SKM-1 treated with dmso at 0.1 percent for 144 hours (cell line): Measurements from ENCODE around the gene SLC25A1.
"Not testable (repeated sequence)": the region's sequence is repeated elsewhere in the genome, so short reads cannot be mapped to it uniquely, and the experiment has no call there.

Experiments used
- DNase-seq: peaks from one replicate; lab custom pipeline; 2025; ENCODE audit not compliant: unreplicated experiment; lab: John Stamatoyannopoulos, UW

SLC25A1 gene

DNA sequence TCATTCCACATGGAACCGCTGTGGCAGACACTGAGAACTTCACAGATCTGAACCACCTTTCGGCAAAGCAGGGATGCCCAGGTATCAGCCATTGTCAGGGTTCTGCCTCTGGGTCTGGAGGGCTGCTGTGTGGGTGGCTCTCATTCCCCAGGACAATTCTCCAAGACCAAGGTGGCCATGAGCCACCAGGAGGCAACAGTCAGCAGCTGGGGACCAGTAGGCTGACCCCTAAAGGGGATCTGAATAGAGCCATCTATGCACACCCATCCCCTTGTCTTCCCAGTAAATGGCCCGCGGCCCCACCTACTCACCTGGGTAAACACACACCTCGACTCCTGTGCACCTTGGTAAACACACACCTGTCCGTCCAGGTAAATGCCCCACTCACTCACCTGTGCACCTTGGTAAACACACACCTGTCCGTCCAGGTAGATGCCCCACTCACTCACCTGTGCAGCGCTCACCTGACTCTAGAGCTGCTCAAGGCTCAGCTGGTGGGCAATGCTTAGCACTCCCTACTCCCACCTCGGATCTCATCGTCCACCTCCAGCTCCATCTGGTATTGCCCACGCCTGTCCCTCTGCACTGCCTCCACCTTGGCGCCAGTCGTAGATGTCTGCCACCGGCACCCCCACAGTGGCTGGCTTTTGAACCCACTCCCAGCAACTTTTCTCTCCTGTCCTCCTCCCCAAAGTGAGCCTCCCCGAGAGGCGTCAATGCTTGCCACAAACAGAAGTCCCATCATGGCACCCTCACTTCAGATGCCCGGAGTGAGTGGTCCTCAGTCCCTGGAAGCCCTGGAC, 10.2 kb downstream of the SLC25A1 start:
- no peak for DNase-seq

DNA sequence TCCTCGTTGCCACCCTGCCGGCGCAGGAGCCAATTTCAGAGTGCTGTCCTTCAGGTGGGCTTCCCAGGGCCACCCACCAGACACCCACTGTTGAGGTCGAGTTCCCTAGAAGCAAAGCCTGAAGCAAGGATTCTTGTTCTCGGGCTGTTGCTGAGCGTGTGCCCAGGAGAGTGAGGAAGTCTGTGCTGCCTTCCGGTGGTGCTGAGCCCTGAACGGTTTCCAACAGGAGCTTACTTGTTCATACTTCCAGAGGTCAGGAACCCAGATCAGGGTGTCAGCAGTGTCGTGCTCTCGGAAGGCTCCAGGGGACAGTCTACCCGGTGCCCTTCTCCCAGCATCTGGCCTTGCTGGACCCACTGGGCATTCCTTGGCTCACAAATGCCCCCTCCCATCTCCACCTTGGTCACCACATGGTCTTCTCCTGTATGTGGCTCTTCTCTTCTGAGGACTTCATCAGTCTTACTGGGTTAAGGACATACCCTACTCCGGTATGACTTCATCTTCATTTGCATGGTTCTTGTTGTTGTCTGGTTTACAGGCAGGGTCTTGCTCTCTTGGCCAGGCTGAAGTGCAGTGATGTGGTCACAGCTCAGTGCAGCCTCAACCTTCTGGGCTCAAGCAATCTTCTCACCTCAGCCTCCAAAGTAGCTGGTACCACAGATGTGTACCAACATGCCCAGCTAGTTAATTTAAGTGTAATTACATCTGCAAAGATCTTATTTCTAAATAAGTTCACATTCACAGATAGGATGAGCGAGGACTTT, 11.2 kb downstream of the SLC25A1 start:
- DNase-seq, result no peak

DNA sequence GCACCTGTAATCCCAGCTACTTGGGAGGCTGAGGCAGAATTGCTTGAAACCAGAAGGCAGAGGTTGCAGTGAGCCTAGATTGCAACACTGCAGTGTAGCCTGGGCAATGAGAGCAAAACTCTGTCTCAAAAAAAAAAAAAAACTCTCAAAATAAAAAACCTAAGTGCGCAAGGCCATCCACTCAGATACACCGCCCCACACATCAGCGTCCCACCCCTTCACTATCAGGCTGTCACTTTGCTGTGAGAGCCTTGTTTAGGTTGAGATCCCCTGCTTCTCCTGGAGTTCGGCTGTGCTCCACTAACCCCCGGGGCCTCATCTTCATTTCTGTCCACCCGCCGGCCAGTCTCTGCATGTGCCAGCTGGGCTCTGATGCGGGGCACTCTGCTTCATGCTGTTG, 12.1 kb downstream of the SLC25A1 start:
- DNase-seq, result no peak

DNA sequence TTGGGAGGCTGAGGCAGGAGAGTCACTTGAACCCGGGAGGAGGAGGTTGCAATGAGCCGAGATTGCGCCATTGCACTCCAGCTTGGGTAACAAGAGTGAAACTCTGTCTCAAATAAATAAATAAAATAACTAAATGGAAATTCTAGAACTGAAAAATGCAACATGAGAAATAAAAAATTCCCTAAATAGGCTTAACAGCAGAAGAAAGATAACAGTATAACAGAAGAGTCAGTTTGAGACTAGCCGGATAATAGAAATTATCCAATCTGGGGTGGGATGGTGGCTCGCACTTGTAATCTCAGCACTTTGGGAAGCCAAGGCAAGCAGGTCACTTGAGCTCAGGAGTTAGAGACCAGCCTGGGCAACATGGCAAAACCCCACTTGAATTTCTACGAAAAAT, 14.1 kb downstream of the SLC25A1 start:
- no peak for DNase-seq

DNA sequence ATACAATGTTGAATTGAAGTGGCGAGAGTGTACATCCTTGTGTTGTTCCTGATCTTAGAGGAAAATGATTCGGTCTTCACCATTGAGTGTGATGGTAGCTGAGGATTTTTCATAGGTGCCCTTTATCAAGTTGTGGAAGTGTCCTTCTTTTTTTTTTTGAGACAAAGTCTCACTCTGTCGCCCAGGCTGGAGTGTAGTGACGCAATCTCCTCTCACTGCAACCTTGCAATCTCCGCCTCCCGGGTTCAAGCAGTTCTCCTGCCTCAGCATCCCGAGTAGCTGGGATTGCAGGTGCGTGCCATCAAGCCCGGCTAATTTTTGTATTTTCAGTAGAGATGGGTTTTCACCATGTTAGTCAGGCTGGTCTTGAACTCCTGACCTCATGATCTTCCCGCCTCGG, 19.9 kb downstream of the SLC25A1 start:
- DNase-seq, result not testable (repeated sequence)

DNA sequence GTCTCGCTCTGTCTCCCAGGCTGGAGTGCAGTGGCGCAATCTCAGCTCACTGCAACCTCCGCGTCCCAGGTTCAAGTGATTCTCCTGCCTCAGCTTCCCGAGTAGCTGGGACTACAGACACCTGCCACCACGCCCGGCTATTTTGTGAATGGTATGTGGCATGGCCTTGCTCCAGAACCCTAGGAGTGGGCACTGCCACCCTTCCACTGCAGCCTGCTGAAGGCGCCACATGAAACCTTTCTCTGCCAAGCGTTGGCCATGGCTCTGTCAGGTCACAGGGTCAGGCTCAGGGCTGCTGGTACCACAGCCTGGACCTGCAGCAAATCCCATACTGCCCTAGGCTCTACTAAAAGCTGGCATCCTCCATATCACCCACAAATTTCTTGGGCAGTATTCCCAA, 22.4 kb downstream of the SLC25A1 start:
- DNase-seq, result not testable (repeated sequence)

DNA sequence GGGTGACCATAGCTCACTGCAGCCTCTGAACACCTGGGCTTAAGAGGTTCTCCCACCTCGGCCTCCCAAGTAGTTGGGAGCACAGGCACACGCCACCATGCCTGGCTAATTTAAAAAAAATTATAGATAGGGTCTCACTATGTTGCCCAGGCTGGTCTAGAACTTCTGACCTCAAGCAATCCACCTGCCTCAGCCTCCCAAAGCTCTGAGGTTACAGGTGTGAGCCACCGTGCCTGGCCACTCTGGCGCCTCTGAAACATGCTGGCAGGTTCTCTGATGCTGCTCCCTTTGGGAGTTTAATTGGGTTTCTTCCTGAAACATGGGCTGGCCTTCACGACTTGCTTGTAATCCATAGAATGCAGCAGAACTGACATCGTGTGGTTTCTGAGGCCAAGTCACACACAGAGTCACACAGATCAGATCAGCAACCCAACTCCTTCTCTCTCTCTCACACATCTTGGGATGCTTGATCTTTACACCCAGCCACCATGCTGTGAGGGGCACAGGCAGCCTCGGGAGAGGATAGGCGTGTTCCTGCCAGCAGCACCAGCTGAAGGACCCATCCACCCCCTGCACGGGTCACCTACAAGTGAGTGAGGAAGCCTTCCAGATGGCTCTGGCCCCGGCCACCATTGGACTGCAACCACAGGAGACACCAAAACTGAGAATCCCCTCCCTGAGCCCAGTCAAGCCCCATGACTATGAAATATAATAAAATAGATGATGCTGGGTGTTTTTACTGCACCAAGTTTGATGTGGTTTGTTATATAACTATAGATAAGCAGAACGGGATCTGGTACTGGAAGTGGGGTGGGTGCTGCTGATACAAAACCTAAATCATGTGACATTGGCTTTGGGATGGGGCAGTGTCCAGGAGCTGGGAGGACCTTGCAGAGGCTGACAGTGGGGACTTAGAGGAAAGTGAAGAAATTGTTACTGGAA, 25.3 kb downstream of the SLC25A1 start:
- no peak for DNase-seq

DNA sequence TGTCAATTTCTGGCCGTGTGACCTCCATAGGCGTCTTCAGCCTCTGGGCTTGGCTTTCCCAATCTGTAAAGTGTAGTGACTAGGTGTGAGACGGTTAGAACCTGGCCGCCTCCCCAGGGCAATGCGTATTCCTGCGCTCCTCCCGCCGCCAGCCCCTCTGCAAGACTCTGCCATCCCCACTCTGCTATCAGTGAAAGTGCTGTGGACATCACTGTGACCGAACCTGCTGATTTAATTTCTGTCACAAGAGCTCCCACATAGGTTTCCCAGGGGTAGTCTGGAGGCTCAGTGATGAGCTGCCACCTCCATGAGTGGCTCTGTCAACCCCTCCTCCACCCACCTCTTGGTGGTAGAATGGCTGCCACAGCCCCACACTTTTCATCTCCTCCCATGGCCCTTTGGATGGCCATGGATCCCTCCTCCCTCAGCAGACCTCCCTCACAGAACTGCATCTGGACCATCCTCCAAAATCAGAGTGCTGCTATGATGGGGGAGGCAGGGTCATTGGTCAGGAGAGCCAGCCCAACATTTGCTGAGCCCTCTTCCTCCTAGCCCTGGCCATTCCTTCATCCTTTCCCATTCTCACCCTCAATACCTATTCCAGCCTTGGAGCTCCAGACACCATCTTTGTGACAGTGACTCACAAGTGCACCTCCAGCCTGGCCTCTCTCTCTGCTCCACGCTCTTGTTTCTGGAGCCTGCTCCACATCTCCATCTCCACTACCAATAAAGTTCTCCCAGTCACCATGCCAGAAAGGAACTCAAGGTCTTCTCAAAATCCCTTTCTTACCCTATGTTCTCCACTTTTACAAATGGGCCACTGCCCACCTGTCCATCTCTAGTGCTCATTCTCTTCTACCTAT, 27.0 kb downstream of the SLC25A1 start:
- no peak for DNase-seq

DNA sequence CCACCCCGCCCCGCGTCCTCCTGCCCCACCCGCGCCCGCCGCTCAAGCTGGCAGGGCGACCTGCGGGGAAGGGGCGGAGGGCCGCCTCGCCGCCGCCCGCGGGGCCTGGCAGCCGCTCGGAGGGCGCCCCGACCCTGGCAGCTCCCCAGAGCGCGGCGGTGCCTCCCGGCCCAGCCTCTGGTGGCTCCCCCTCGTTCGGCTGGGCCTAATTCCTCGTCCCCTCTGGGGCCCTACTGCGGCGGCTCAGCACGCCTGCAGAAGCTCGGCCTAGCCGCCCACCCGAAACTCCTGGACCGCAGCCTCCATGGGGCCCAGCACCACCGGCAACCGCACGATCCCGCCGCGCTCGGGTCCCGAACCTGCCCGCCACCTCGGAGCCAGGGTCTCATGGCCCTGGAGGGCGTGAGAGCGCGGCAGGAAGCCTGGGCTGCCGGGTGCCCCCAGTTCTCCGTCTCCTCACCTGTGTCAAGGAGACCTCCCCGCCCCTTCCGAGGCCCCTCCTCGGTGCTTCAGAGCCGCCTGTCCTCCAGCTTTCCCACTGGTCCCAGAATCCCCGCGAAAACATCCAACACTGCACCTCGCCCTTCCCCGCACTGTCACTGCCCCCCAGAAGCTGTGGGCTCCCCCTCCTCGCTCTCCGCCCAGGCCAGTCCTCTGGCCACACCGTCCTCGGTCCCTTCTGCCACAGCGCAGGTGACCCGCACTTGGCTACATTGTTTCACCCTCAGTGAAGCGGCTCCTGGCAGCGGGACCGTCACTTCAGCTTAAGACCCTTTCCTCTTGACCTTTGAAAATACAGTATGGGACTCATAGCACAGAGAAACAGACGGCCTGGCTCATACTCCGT, 27.8 kb downstream of the SLC25A1 start:
- no peak for DNase-seq

DNA sequence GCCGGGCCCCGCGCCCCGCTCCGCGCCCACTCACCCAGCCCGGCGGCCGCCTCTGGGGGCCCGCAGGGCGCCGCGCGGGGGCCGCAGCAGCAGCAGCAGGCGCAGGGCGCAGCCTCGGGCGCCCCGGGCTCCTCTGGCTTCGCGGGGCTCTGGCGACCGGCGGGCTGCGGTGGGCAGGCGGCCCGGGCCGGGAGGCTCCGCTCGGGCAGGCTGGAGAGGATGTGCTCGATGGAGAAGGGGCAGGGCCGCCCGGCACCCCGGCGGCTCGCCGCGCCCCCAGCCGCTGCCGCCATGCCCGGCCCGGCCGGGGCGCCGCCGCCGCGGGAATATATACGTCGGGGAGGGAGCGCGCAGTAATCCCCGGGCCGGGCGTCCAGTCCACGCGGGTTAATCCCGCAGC, 28.5 kb downstream of the SLC25A1 start, which contains the start of gene GSC2:
TSS of gene GSC2 (minus strand) at position 302 of the 400 bp plus-strand sequence. CDS start at position 293, 9 bp downstream.
- no peak for DNase-seq

DNA sequence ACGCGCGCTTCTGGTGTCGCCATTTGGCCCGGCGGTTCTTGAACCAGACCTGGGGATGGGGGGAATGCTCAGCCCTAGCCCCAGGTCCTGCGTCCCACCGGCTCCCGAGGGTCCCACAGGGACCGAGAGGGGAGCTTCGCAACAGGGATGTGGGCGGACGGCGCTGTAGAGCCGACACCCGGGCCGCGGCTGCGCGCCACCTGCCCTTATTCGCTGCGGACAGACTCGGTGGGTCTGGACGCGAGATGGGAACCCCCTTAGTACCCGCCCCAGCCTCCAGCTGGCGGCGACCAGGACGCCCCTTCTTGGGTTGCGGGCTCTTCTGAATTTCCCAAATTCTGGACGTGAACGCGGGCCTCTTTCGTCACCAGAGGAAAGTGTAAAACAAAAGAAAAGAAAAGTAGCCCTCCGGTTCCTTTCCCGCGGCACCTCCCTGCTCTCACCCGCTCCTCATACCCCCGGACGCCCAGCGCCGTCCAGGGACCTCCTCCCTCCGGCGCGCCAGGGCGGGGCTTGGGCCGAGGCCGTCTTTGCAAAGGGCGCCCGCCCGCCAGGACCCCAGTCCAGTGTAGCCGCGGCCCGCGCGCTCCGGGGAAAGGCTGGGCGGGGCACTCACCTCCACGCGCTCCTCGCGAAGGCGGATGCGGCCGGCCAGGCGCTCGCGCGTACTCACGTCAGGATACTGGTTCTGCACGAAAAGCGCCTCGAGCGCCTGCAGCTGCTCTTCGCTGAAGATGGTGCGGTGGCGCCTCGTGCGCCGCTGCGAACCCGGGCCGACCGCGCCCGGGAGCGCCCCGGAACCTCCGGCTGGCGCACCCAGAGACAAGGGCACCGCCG, 29.3 kb downstream of the SLC25A1 start:
- no peak for DNase-seq

DNA sequence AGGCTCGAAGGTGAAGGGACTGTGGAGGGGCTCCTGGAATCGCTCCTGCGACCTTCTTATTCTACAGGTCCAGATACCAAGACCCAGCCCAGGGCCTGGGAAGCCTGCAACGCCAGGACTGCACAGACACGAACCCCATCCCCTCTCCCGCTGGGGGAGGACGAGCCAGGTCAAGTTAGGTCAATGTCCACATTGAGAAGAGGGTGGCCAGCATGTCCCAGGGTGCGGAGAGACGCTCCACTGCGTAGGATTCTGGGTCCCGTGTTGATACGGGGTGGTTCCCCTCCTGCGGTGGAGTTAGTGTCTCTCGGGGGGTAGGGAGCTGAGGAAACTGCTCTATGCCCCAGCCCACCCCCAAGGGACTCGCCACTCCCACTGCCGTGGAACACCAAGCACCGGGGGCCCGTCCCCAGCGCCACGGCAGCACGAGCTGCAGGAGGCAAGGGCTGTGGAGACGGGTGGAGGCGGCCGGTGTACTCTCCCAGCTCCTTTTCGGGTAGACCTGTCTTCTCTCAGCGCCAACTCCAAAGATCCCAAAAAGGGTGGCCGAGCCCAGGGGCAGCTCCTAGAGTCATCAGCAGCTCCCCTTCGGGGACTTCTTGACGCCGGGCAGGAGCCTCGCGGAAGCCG, 30.0 kb downstream of the SLC25A1 start:
- DNase-seq, result no peak

DNA sequence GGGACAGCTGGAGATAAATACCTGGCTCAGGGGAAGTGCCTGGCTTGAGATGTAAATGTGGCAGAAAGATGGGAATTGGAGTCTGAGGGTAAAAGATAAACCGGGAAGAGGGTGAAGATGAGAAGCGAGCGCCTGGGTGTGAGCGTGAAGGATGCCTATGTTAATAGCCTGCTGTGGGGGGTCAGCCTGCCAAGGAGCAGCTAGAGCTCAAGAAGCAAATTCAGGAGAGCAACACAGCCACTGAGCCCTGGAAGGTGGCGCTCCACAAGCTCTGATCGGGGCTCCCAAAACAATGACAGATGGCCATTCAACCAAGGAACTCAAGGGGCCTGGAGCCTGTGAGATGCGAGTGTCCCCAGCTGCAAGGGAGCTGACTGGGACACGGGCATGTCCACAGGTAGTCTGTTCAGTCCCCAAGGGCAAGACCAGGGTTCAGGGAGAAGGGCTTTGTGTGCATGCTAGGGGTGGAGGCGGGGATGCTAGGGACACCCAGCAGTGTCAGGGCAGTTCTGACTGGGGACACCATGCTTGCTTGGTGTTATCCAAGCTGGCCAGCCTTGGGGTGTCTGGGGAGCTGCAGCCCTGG, 31.2 kb downstream of the SLC25A1 start:
- no peak for DNase-seq

DNA sequence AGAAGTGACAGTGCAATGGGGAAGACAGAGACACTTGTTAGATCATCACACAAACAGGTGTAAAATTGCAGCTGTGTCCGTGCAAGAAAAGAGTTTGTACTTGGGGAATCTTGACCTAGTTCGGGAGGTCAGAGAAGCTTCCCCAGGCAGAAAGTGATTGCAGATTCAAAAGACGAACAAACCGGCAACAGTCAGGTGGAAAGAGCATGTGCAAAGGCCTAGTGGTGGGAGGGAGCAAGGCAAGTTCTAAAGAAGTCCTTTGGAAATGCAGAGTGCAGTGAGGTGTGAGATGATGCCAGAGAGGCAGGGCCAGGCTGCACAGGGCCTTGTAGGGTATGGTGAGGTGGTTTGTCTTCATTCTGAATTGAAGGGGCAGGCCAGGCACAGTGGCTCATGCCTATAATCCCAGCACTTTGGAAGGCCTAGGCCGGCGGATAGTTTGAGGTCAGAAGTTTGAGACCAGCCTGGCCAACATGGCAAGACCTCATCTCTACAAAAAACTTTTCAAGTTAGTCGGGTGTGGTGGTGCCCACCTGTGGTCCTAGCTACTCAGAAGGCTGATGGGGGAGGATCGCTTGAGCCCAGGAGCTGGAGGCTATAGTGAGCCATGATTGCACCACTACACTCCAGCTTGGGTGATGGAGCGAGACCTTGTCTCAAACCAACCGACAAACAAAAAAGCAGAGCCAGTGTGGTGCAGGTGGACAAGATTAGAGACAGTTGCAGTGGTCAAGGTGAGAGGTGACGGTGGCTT, 32.1 kb downstream of the SLC25A1 start:
- DNase-seq, result no peak

DNA sequence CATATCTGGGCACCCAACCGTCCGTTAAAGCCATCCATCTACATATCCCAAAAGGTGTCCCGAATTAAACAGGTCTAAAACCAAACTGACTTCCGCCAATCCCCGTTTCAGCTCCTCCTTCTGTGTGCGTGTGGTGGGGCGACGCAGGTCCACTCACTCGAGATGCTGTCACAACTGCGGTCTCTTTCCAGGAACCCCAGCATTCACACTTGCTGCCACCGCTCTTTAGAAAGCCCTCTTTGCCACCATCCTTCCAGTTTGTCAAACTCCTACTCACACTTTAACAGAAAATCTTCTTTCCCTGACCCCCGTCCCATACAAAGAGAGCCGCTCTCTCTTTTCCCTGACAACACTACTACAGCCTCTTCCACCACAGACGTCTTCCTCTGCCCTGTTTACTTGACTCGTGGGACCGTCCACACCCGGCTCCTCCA, 34.6 kb downstream of the SLC25A1 start:
- DNase-seq, result no peak

DNA sequence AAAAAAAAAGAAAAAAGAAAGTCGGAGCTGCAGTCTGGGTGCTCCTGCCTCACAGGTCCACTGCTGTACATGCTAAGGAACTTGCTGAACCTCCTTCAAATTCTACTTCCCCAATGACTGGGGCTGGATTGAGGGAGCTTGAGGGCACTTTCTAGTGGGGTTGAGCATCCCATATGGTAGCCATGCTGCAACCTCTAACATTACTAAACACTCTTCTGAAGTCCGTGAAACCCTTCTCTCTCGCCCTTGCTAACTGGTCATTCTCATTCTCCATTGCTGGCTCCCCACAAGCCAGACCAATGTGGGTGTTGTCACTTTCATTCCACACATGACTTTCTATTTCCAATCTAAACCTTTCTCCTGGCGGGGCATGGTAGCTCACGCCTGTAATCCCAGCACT, 35.3 kb downstream of the SLC25A1 start:
- no peak for DNase-seq

DNA sequence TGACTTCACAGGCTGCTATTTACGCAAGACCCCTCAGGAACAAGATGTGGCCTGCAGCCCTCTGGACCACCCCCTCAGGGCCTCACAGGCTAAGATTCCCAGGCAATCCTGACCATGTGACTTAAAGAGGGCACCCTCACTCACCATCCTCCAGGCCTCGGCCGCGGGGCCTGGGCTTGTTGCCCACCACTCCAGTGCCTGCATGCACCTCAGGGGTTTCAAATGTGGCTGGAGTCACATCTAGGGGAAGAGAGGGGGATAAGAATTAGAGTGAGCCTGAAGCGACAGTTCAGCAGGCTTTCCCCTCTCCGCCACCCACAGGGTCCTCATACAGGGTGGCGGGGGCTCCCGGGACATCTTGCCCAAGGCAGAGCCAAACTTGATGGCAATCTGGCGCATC, 36.1 kb downstream of the SLC25A1 start:
- DNase-seq, result no peak
